ENCODE results near the gene DNASE1L3. TPM values are rescaled to one million over a fixed set of nuclear protein-coding genes. Genes with fewer than 3 reads are reported as not detected.

Gene DNASE1L3
- total and polyA plus RNA-seq, 12 donors, result 1.2 to 4.6 (median 2.4) TPM

- ATAC-seq (peak in 3 of 8 donors; percentile 11 to 30 (median 15)), DNase-seq (no peak)
- no peaks in the 10 kb centered on the region for H3K4me1 ChIP-seq
- intact Hi-C loops (cut with DNase I), result no loop called here
- no peak for TF ChIP-seq CTCF (IDR thresholded peaks at IDR 0.05)
- peaks cover 0 to 100% (median 57%) of the 10 kb centered on the region in 9 donors for H3K36me3 ChIP-seq
- no peaks in the 10 kb centered on the region for H3K27me3 ChIP-seq
- 88 to 91% methylated on average over 9 of the region's 9 CpGs for WGBS, 2 donors
- no peak overlapping the region for H3K4me3 ChIP-seq
- no peak overlapping the region for H3K27ac ChIP-seq
- no peaks in the 10 kb centered on the region for H3K9me3 ChIP-seq
Measured at GRCh38 chr3:58143417-58144055, 67.2 kb downstream of the DNASE1L3 start.

Other genes starting within 250 kb of the DNASE1L3 start
- 10 to 100 TPM; 27.4 to 61.8 (median 38.6) TPM for gene FLNB, start 202.6 kb downstream of the DNASE1L3 start, total RNA-seq
- gene FLNB, start 202.6 kb downstream of the DNASE1L3 start, polyA plus RNA-seq, result 10 to 100 TPM; 35.0 to 65.3 TPM
- 10 to 100 TPM in 2 of 10 donors, 1 to 10 TPM in 8; 3.1 to 11.6 (median 6.3) TPM for gene ABHD6, start 26.8 kb upstream of the DNASE1L3 start, total RNA-seq
- gene ABHD6, start 26.8 kb upstream of the DNASE1L3 start, polyA plus RNA-seq, result 1 to 10 TPM; 5.5 to 7.0 TPM
- gene RPP14, start 95.3 kb upstream of the DNASE1L3 start, total RNA-seq, result 10 to 100 TPM; 19.9 to 34.4 (median 24.3) TPM
- gene RPP14, start 95.3 kb upstream of the DNASE1L3 start, polyA plus RNA-seq, result 10 to 100 TPM; 12.5 to 23.2 TPM
- gene HTD2, start 95.5 kb upstream of the DNASE1L3 start, total RNA-seq, result 10 to 100 TPM; 11.2 to 19.5 (median 13.1) TPM
- gene HTD2, start 95.5 kb upstream of the DNASE1L3 start, polyA plus RNA-seq, result 1 to 10 TPM; 2.4 to 9.0 TPM
- gene PXK, start 121.9 kb upstream of the DNASE1L3 start, total RNA-seq, result 10 to 100 TPM in 7 of 10 donors, 1 to 10 TPM in 3; 7.9 to 16.3 (median 11.7) TPM
- gene PXK, start 121.9 kb upstream of the DNASE1L3 start, polyA plus RNA-seq, result 1 to 10 TPM; 5.6 to 7.9 TPM
- 100 to 1,000 TPM; 170 to 255 (median 217) TPM for gene PDHB, start 222.9 kb upstream of the DNASE1L3 start, total RNA-seq
- gene PDHB, start 222.9 kb upstream of the DNASE1L3 start, polyA plus RNA-seq, result 100 to 1,000 TPM; 140 to 157 TPM

Data from heart right ventricle (tissue), 16 donors.